Measurements from ENCODE around the gene SCYGR4. TPM values are rescaled to one million over a fixed set of nuclear protein-coding genes. Genes with fewer than 3 reads are reported as not detected.

Gene SCYGR4
- total RNA-seq, 1 donor from 2014 or later: not detected

DNA sequence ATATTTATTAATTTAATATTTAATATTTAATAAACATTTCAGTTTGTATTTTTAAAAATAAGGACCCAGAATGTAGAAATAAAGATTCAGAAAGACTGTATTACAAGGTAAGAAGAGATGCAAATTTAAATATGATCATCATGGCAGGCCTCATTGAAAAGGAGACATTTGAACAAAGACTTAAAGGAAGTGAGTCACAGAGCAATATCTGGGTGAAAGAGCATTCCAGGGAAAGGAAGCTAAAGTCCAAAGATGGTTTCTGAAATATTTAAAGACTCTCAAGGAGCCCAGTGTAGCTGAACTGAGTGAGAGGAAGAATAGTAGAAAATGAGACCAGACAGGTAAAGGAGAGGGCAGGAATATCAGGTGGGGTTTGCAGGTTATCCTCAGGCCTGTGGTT is 5.9 kb downstream of the SCYGR4 start:
- Mint-ChIP-seq H3K27ac (ENCODE audit: unreplicated experiment) (peak overlapping the region; percentile 77), H3K9me3 (ENCODE audit: low read depth) (no peaks in the 10 kb centered on the region), H3K4me3 (ENCODE audit: unreplicated experiment) (no peak overlapping the region), H3K36me3 (ENCODE audit: low read depth) (no peaks in the 10 kb centered on the region), H3K27me3 (ENCODE audit: low read depth) (no peaks in the 10 kb centered on the region), H3K4me1 (ENCODE audit: low read depth) (peaks cover 9% of the 10 kb centered on the region)
- DNase-seq (ENCODE audit: low spot score): no peak
- TF ChIP-seq, protein P1, sequence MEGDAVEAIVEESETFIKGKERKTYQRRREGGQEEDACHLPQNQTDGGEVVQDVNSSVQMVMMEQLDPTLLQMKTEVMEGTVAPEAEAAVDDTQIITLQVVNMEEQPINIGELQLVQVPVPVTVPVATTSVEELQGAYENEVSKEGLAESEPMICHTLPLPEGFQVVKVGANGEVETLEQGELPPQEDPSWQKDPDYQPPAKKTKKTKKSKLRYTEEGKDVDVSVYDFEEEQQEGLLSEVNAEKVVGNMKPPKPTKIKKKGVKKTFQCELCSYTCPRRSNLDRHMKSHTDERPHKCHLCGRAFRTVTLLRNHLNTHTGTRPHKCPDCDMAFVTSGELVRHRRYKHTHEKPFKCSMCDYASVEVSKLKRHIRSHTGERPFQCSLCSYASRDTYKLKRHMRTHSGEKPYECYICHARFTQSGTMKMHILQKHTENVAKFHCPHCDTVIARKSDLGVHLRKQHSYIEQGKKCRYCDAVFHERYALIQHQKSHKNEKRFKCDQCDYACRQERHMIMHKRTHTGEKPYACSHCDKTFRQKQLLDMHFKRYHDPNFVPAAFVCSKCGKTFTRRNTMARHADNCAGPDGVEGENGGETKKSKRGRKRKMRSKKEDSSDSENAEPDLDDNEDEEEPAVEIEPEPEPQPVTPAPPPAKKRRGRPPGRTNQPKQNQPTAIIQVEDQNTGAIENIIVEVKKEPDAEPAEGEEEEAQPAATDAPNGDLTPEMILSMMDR (IDR thresholded peaks at IDR 0.05): no peak

DNA sequence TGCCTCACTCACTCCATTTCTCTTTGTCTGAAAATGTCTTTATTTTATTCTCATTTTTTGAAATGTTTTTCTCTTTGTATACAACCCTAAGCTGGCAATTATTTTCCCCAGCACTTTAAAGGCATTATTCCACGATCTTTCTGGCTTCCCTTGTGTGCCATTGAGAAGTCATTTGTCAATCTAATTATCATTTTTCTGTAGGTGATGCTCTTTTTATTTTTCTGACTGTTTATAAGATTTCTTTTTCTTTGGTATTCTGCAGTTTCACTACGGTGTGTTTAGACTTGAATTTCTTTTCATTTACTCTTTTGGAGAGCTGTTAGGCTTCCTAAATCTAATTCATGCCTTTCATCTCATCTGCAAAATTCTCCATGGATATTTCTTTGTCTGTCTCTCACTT is 8.1 kb downstream of the SCYGR4 start:
- no peaks in the 10 kb centered on the region for H3K36me3 Mint-ChIP-seq (ENCODE audit: low read depth)
- DNase-seq (ENCODE audit: low spot score): no peak
- TF ChIP-seq, protein P1 (IDR thresholded peaks at IDR 0.05): no peak
- no peak overlapping the region for H3K27ac Mint-ChIP-seq (ENCODE audit: unreplicated experiment)
- peaks cover 9% of the 10 kb centered on the region for H3K4me1 Mint-ChIP-seq (ENCODE audit: low read depth)
- no peaks in the 10 kb centered on the region for H3K9me3 Mint-ChIP-seq (ENCODE audit: low read depth)
- no peak overlapping the region for H3K4me3 Mint-ChIP-seq (ENCODE audit: unreplicated experiment)
- H3K27me3 Mint-ChIP-seq (ENCODE audit: low read depth): peaks cover 3% of the 10 kb centered on the region

DNA sequence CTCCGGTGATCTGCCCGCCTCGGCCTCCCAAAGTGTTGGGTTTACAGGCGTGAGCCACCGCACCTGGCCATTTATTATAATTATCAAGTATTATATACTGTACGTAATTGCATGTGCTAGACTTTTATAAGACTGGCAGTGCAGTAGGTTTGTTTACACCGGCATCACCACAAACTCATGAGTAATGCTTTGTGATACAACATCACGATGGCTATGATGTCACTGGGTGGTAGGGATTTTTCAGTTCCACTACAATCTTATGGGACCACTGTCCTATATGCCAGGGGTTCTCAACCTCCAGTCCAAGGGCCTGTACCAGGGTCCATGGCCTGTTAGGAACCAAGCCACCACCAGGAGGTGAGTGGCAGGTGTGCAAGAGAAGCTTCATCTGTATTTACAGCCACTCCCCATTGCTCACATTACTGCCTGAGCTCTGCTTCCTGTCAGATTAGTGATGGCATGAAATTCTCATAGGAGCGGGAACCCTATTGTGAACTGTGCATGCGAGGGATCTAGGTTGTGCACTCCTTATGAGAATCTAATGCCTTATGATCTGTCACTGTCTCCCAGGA is 9.4 kb downstream of the SCYGR4 start:
- H3K36me3 Mint-ChIP-seq (ENCODE audit: low read depth): no peaks in the 10 kb centered on the region
- no peak overlapping the region for H3K27ac Mint-ChIP-seq (ENCODE audit: unreplicated experiment)
- DNase-seq (ENCODE audit: low spot score): no peak
- H3K4me1 Mint-ChIP-seq (ENCODE audit: low read depth): peaks cover 9% of the 10 kb centered on the region
- H3K4me3 Mint-ChIP-seq (ENCODE audit: unreplicated experiment): no peak overlapping the region
- no peaks in the 10 kb centered on the region for H3K9me3 Mint-ChIP-seq (ENCODE audit: low read depth)
- peaks cover 3% of the 10 kb centered on the region for H3K27me3 Mint-ChIP-seq (ENCODE audit: low read depth)
- TF ChIP-seq, protein P1 (IDR thresholded peaks at IDR 0.05): no peak

DNA sequence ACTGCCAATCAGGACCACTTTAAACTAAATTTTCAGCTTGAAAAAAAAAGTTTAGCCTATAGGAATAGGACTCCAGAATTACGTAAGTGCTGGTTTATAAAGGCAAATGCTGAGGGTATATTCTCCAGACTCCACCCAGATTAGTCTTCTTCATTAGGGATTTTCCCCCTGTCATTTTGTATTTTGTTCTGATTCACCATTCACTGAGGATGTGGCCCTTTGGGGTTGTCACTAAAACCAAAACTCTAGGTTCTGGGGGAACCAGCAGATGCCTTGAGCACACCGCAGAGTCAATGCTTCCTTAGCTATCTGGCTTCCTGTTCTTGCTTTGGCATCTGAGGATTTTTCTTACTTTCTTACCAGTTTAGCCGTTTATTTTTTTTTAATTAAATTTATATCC is 10.5 kb downstream of the SCYGR4 start:
- no peak for DNase-seq (ENCODE audit: low spot score)
- Mint-ChIP-seq H3K4me1 (ENCODE audit: low read depth) (peaks cover 9% of the 10 kb centered on the region), H3K27ac (ENCODE audit: unreplicated experiment) (no peak overlapping the region), H3K9me3 (ENCODE audit: low read depth) (no peaks in the 10 kb centered on the region), H3K36me3 (ENCODE audit: low read depth) (no peaks in the 10 kb centered on the region), H3K27me3 (ENCODE audit: low read depth) (peaks cover 3% of the 10 kb centered on the region), H3K4me3 (ENCODE audit: unreplicated experiment) (no peak overlapping the region)
- TF ChIP-seq, protein P1 (IDR thresholded peaks at IDR 0.05): no peak

DNA sequence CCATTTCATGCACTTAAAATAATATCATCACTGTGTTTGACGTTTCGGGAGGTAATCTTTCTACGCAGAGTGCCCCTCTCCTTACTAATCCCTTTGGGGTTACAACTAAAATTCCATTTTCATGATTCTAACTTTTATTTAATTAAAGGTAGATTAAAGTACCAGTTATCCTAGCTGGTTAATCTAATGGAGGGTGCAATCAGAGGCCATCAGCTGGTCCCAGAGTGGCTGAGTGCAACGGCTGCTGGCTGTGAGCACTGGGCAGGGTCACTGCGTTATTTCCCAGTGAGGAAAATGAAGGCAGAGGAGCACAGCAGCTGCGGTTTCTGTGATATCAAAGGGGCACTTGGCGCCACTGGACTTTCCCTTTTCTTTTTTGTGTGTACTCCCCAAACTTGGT is 12.1 kb downstream of the SCYGR4 start:
- H3K27ac Mint-ChIP-seq (ENCODE audit: unreplicated experiment): no peak overlapping the region
- no peaks in the 10 kb centered on the region for H3K4me1 Mint-ChIP-seq (ENCODE audit: low read depth)
- TF ChIP-seq, protein P1 (IDR thresholded peaks at IDR 0.05): no peak
- peaks cover 3% of the 10 kb centered on the region for H3K27me3 Mint-ChIP-seq (ENCODE audit: low read depth)
- no peak overlapping the region for H3K4me3 Mint-ChIP-seq (ENCODE audit: unreplicated experiment)
- DNase-seq (ENCODE audit: low spot score): no peak
- no peaks in the 10 kb centered on the region for H3K9me3 Mint-ChIP-seq (ENCODE audit: low read depth)
- no peaks in the 10 kb centered on the region for H3K36me3 Mint-ChIP-seq (ENCODE audit: low read depth)
